ENCODE data around the gene PADI2.

Gene PADI2

GRCh38 chr1:17139637-17140036 is 20.4 kb upstream of the PADI2 start:
- DNase-seq = no peak

DNA sequence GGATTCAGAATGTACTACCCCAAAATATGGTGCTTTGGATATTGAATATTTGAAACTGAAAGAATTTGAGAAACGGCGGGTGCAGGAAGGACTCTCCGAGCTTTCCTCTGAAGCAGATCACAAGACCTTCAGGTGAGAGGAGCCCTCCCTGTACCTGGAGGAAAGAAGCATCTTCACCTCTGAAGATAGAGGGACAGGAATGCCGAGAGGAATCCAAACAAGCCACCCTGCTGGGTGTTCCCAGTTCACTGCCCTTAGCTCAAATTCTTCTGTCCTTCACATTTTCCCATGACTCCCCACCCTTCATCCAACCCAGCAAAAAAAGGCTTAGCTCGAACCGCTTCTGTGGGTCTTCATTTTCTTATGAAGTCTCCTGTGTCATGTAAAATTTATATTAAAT is 18.2 kb upstream of the PADI2 start:
- DNase-seq = no peak

DNA sequence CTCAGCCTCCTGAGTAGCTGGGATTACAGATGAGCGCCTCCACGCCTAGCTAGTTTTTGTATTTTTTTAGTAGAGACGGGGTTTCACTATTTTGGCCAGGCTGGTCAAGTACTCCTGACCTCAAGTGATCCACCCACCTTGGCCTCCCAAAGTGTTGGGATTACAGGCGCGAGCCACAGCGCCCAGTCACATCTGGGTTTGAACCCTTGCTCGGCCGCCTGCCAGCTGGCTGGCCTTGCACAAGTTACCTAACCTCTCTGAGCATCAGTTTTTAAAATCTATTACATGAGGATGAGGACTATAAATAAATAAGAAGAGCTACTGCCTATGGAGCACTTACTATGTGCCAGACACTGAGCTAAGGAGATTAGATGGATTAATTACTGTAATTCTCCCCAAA is 17.7 kb upstream of the PADI2 start:
- no peak for DNase-seq

- no peak for DNase-seq
These were observed 16.9 kb upstream of the PADI2 start for GRCh38 chr1:17136145-17136544.

DNA sequence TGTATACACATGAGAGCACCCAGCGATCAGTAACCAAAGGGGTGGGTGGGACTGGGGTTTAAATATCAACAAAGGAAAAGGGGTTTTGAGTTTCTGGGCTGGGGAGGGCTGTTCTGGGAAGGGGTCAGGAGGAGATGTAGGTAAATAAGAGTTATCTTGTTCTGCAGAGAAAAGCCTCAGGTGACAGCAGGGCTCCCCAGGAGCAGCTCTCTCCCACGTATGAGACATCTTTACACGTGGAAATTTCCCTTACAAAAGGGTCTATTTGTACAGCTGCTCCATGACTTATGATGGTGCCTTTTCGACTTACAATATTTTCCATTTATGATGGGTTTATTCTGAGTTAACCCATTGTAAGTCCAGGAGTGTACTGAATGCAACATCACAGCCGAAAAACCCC is 16.3 kb upstream of the PADI2 start:
- DNase-seq = no peak

DNA sequence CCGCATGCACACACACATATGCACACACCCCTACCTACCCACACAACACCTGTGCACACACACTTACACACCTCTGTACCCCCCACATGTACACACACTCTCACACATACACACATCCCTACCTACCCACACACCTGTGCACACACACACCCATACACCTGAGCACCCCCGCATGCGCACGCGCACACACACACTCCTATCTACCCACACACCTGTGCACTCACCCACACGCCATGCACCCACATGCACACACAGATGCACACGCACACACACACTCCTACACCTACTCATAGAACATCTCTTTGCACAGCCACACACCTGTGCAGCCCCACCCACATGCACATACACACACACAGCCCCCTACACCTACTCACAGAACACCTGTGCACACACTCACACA is 15.5 kb upstream of the PADI2 start:
- DNase-seq = no peak

- no peak for DNase-seq
These were observed 14.8 kb upstream of the PADI2 start for GRCh38 chr1:17134034-17134433.

- DNase-seq = no peak
These were observed 10.9 kb upstream of the PADI2 start for GRCh38 chr1:17130138-17130635.

DNA sequence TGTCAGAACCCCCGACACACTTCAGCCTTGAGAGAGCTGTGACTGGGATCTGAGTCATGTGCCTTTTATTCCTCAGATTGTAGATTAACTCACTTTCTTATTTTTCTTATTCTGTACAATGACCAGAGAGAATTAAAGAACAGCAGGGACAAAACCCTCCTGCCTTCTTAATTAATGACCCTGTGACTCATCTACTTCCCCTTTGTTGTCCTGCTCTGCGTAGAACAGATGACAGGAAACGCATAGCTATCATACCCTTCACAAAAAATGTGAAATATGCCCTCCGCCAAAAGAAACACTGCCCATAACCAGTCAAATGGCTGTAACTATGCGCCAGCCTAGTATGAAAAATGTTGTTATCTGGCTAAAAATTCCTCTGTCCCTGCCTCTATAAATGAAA is 9.1 kb upstream of the PADI2 start:
- no peak for DNase-seq

- DNase-seq = peak; percentile 86
These were observed 6.5 kb upstream of the PADI2 start for GRCh38 chr1:17125756-17126237.

DNA sequence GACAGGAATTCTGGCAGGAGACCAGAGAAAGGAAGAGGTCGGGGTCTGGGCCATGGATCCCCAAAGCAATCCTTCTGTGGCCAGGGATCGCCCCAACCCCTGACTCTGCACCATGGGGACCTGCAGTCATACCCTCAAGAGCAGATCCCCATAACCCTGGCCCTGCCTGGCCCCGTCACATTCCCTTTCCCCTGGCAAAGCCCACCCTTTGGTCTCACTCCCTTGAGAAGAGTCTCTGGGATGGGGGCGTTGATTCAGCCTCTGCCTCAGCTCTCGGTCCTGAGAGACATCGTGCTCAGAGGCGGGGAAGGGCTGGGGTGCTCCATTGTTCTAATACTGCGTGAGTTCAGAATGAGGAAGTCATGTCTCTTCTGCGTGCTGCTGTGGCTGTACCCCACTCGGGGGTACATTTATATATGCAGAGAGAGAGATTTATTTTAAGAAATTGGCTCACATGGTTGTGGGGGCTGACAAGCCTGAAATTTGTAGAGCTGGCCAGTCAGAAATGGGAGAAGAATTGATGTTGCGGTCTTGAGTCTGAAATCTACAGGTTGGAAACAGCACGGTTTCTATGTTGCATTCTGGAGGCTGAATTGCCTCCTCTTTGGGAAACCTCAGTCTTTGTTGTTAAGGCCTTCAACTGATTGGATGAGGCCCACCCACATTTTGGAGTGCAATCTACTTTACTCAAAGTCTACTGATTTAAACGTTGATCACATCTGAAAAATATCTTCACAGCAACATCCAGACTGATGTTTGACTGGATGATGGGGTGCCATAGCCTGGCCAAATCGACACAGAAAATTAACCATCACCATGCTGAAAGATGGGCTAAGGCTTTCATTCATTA is 4.2 kb upstream of the PADI2 start:
- no peak for DNase-seq

DNA sequence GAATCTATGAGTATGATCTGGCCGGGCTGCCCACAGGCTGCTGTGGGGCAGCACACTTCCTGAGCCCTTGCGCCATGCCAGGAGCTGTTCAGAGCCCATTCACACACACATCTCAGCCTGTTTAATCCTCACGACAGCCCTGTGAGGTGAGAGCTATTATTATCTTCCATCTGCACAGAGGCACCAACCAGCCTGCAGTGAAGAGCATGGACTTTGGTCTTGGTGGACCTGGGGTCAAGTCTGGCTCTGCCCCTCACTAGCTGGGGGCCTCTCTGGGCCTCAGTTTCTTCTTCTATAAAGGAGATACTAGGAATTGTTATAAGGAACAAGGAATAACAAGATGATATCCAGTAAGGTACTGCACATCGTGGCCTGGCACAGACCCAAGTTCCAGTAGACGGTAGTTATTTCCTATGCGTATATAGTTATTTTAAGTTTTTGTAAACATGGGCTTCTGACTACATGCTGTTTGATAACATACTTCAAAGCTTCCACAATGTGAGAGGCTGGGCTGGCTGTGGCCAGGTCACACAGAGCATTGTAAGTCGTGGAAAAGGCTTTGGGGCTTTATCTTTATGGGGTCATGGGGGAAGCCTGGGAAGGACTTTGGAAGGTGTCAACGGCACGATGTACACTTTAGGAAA is 3.4 kb upstream of the PADI2 start:
- DNase-seq = no peak

DNA sequence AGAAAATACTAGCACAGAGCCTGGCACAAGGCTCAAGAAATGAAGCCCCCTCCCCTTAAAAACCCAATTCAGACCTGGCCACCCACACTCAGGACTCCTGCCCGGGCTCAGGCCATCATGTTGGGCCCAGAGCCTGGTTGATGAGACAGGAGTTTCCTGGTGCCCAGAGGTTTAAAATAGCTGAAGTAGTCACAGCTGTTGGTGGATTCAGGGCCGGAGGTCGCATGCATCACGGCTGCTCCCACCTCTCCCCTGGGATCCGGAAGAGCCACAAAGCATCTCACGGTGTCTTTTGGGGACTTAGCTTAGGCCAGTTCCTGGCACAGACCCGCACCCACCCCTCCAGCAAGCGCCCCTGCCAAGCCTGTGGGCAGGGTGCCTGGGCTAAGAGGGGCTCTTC is 2.6 kb upstream of the PADI2 start:
- no peak for DNase-seq

GRCh38 chr1:17120962-17121837 is 1.9 kb upstream of the PADI2 start:
- DNase-seq = no peak

GRCh38 chr1:17120481-17120877 is 1.2 kb upstream of the PADI2 start:
- no peak for DNase-seq

- DNase-seq = no peak
These were observed 676 bp upstream of the PADI2 start for GRCh38 chr1:17119773-17120480.

- DNase-seq = no peak
These were observed 560 bp downstream of the PADI2 start for GRCh38 chr1:17118706-17119075.

- DNase-seq = no peak
These were observed 983 bp downstream of the PADI2 start for GRCh38 chr1:17118268-17118667.

- DNase-seq = no peak
These were observed 1.6 kb downstream of the PADI2 start for GRCh38 chr1:17117451-17118265.

DNA sequence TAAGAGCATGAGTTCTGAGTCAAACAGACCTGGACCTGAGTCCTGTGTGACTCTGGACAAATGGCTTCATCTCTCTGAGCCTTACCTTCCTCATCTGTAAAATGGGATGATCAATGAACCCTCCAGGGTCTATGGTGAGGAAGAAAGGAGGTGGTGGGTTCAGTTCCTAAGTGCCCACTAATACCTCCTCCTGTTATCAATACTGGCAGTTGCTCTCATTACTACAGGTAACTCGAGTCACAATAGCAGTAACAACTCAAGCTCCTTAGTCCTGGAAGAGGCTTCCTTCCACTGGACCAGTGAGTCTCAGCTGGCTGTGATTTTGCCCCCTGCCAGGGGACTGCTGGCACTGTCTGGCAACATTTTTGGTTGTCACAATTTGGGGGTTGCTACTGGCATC is 2.6 kb downstream of the PADI2 start:
- DNase-seq = no peak

DNA sequence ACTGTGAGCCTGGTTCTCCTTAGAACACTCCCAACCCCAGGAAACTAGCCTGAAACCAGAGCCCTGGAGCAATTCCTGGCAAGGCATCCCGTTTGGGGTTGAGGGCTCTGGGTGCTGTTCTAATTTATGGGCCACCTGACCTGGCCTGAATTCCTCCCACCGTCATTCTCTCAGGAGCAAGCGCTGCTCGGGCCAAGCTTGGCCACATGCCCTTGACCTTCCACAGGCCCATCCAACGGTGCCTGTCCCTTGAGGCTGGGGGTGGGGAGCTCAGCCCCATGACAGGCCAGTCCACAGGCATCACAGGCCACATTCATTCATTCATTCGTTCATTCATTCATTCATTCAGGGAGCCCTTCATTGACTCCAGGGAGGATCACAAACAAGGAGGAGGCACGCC is 5.3 kb downstream of the PADI2 start:
- DNase-seq = no peak
